ENCODE results near the gene SLC9A3.
"Not testable (repeated sequence)": the region's sequence is repeated elsewhere in the genome, so short reads cannot be mapped to it uniquely, and the experiment has no call there.

SLC9A3 gene

DNA sequence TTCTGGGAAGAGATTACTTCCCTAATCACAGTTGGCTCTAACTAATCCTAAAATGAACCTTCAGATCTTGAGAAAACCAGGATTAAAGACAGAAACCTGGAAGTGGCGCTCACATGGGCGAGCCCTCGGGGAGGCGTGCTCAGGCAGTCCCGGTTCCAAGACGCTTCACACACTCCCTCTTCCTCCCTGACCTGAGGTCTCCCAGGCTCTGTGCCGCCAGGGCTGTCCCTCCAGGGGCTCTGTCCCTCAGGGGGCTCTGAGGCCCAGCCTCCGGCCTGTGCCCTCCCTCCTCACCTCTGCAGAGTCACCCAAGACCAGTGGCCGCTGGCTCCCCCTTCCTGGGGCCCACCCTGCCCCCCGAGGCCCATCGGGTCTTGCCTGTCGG is 10.2 kb downstream of the SLC9A3 start:
- Mint-ChIP-seq H3K4me3 (no peak overlapping the region), H3K4me1 (no peaks in the 10 kb centered on the region), H3K27ac (ENCODE audit: low read depth) (no peak overlapping the region), H3K9me3 (peaks cover 9% of the 10 kb centered on the region), H3K36me3 (ENCODE audit: insufficient read depth) (peaks cover 2% of the 10 kb centered on the region), H3K27me3 (peaks cover 40% of the 10 kb centered on the region)
- no peak for ATAC-seq (replicated peaks; ENCODE audit: extremely low read depth, poor library complexity, severe bottlenecking)
- no peak for DNase-seq (ENCODE audit: low spot score in 2 of 2)

- ATAC-seq (replicated peaks; ENCODE audit: extremely low read depth, poor library complexity, severe bottlenecking) = no peak
- peaks cover 9% of the 10 kb centered on the region for H3K9me3 Mint-ChIP-seq
Measured at GRCh38 chr5:513216-514100, 10.8 kb downstream of the SLC9A3 start.

DNA sequence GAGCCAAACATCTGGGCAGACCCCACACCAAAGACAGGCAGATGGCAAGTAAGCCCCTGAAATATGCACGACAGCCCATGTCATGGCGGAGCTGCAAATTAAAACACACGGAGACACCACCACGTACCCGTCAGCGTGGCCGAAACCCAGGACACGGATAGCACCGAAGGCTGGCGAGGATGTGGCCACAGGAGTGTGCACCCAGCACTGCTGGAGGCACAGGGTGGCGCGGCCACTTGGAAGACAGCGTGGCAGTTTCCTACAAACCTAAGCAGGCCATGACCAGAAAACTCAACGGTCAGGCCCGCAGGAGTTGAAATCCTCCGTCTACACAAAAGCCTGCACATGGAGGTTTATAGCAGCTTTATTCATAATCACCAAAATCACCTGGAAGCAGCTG is 12.8 kb downstream of the SLC9A3 start:
- Mint-ChIP-seq H3K27me3 (peaks cover 23% of the 10 kb centered on the region), H3K4me3 (no peak overlapping the region), H3K27ac (ENCODE audit: low read depth) (no peak overlapping the region), H3K36me3 (ENCODE audit: insufficient read depth) (peaks cover 2% of the 10 kb centered on the region), H3K4me1 (no peaks in the 10 kb centered on the region), H3K9me3 (no peaks in the 10 kb centered on the region)
- DNase-seq (ENCODE audit: low spot score in 2 of 2) (no peak), ATAC-seq (replicated peaks; ENCODE audit: extremely low read depth, poor library complexity, severe bottlenecking) (no peak)

More at GRCh38 chr5:513216-514100, 10.8 kb downstream of the SLC9A3 start:
- Mint-ChIP-seq H3K4me1 (no peaks in the 10 kb centered on the region), H3K4me3 (no peak overlapping the region), H3K27ac (ENCODE audit: low read depth) (no peak overlapping the region), H3K27me3 (peaks cover 41% of the 10 kb centered on the region), H3K36me3 (ENCODE audit: insufficient read depth) (peaks cover 2% of the 10 kb centered on the region)
- DNase-seq (ENCODE audit: low spot score in 2 of 2) = no peak

DNA sequence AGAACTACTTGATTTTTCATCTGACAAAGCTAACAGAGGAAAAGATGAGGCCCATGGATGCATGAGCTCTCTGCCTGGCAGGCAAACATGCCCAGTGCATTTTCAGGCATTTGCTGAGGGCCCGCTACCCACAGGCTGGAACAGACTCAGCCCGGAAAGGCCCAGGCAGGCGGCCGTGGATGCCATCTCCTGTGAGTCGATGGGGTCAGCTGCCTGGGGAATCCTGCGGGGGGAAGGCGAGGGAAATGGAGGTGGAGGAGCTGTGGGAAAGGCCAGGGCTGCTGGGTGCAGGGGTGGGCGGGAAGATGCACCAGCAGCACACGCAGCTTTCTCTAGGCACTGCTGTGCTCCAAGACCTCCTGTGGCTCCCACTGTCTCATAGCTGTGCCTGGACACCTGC is 13.7 kb downstream of the SLC9A3 start:
- Mint-ChIP-seq H3K4me3 (no peak overlapping the region), H3K9me3 (no peaks in the 10 kb centered on the region), H3K27ac (ENCODE audit: low read depth) (no peak overlapping the region), H3K36me3 (ENCODE audit: insufficient read depth) (peaks cover 2% of the 10 kb centered on the region), H3K27me3 (peaks cover 14% of the 10 kb centered on the region), H3K4me1 (no peaks in the 10 kb centered on the region)
- ATAC-seq (replicated peaks; ENCODE audit: extremely low read depth, poor library complexity, severe bottlenecking) (no peak), DNase-seq (ENCODE audit: low spot score in 2 of 2) (no peak)

DNA sequence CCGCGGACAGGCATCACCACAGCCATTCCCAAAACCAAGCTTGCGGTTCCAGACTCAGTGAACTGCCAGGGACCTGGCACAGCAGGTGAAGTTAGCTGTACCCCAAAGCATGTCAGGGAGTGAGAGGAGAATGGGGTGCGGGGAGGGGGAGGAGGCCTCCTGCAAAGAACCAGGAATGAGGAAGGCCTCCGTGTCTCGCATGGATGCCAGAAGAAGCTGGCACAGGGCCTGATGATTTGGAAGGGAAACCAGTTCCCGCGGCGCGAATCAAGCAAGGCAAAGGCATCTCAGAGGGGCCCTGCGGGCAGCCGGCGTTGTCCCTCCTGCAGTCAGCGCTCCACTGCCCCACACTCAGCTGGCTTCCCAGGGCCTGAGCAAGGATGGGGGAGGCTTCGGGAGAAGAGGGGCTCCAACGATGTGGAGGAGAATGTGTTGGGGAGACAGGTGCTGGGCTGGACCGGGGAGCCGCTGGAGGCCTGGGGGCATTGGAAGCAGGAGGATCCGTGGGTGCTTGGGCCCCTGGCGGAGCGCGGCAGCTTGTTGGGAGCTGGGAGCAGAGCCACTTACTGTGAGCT is 14.6 kb downstream of the SLC9A3 start:
- Mint-ChIP-seq H3K27me3 (peaks cover 9% of the 10 kb centered on the region), H3K36me3 (ENCODE audit: insufficient read depth) (peaks cover 2% of the 10 kb centered on the region), H3K9me3 (no peaks in the 10 kb centered on the region), H3K27ac (ENCODE audit: low read depth) (no peak overlapping the region), H3K4me3 (no peak overlapping the region), H3K4me1 (no peaks in the 10 kb centered on the region)
- ATAC-seq (replicated peaks; ENCODE audit: extremely low read depth, poor library complexity, severe bottlenecking) (no peak), DNase-seq (ENCODE audit: low spot score in 2 of 2) (no peak)

DNA sequence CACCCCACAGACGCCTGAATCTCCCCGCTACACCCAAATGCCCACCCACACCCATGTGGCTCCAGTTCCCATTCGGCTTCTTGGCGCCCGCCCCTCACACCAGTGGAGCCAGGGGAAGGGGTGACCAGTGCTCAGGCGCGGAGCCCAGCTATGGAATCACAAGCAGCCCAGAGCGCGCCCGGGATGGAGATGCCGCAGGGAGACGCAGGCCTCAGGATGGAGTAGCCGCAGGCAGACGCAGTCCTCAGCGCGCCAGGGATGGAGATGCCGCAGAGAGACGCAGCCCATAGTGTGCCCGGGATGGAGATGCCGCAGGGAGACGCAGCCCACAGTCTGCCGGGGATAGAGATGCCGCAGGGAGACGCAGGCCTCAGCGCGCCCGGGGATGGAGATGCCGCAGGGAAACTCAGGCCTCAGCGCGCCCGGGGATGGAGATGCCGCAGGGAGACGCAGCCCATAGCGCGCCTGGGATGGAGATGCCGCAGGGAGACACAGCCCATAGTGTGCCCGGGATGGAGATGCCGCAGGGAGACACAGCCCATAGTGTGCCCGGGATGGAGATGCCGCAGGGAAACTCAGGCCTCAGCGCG is 16.2 kb downstream of the SLC9A3 start:
- not testable (repeated sequence) for H3K27ac Mint-ChIP-seq (ENCODE audit: low read depth); H3K4me3 Mint-ChIP-seq; H3K36me3 Mint-ChIP-seq (ENCODE audit: insufficient read depth); H3K4me1 Mint-ChIP-seq; DNase-seq (ENCODE audit: low spot score in 2 of 2); H3K9me3 Mint-ChIP-seq; ATAC-seq (replicated peaks; ENCODE audit: extremely low read depth, poor library complexity, severe bottlenecking)
- H3K27me3 Mint-ChIP-seq = peaks cover 19% of the 10 kb centered on the region

GRCh38 chr5:505951-506525 is 18.2 kb downstream of the SLC9A3 start:
- ATAC-seq (replicated peaks; ENCODE audit: extremely low read depth, poor library complexity, severe bottlenecking) = no peak
- Mint-ChIP-seq H3K9me3 (no peaks in the 10 kb centered on the region), H3K27ac (ENCODE audit: low read depth) (no peak overlapping the region), H3K4me1 (no peaks in the 10 kb centered on the region), H3K27me3 (peaks cover 19% of the 10 kb centered on the region), H3K36me3 (ENCODE audit: insufficient read depth) (no peaks in the 10 kb centered on the region), H3K4me3 (no peak overlapping the region)
- no peak for DNase-seq (ENCODE audit: low spot score in 2 of 2)

- no peaks in the 10 kb centered on the region for H3K9me3 Mint-ChIP-seq
- H3K27ac Mint-ChIP-seq (ENCODE audit: low read depth) = no peak overlapping the region
- H3K4me1 Mint-ChIP-seq = no peaks in the 10 kb centered on the region
- H3K4me3 Mint-ChIP-seq = no peak overlapping the region
- no peaks in the 10 kb centered on the region for H3K36me3 Mint-ChIP-seq (ENCODE audit: insufficient read depth)
- DNase-seq (ENCODE audit: low spot score in 2 of 2) (no peak), ATAC-seq (replicated peaks; ENCODE audit: extremely low read depth, poor library complexity, severe bottlenecking) (no peak)
- peaks cover 21% of the 10 kb centered on the region for H3K27me3 Mint-ChIP-seq
Measured at GRCh38 chr5:504326-505154, 19.7 kb downstream of the SLC9A3 start.

DNA sequence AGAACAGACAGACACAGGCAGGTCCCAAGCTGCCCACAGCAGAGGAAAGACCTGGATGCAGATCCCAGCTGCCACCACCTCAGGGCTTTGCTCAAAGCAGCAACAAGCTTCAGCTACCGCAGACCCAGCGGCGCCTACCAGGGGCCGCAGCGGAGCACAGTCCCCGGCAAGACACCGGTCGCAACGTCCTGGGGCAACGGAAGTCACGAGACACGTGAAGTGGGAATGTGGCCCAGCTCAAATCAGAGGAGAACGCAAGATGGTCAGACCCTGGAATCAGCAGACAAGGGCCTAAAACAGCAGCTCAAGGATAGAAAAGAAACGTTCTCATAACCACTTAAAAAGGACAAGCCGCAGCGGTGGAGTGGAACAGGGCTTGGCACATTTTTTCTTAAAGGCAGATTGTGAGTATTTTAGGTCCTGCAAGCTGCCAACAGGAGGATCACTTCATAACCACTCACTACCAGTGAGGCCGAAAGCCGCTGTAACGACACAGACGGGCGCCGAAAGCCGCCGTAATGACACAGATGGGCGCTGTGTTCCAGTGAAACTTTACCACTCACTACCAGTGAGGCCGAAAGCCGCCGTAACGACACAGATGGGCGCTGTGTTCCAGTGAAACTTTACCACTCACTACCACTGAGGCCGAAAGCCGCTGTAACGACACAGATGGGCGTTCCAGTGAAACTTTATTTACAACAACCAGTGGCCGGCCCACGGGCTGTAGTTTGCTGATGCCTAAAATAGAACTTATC is 21.7 kb downstream of the SLC9A3 start:
- ATAC-seq (replicated peaks; ENCODE audit: extremely low read depth, poor library complexity, severe bottlenecking) (no peak), DNase-seq (ENCODE audit: low spot score in 2 of 2) (no peak)
- Mint-ChIP-seq H3K9me3 (no peaks in the 10 kb centered on the region), H3K36me3 (ENCODE audit: insufficient read depth) (no peaks in the 10 kb centered on the region), H3K27me3 (peaks cover 30% of the 10 kb centered on the region), H3K27ac (ENCODE audit: low read depth) (no peak overlapping the region), H3K4me1 (no peaks in the 10 kb centered on the region), H3K4me3 (no peak overlapping the region)

- no peaks in the 10 kb centered on the region for H3K9me3 Mint-ChIP-seq
- no peaks in the 10 kb centered on the region for H3K4me1 Mint-ChIP-seq
- no peak for DNase-seq (ENCODE audit: low spot score in 2 of 2)
- no peak overlapping the region for H3K27ac Mint-ChIP-seq (ENCODE audit: low read depth)
- peaks cover 30% of the 10 kb centered on the region for H3K27me3 Mint-ChIP-seq
- no peak overlapping the region for H3K4me3 Mint-ChIP-seq
- ATAC-seq (replicated peaks; ENCODE audit: extremely low read depth, poor library complexity, severe bottlenecking) = no peak
- no peaks in the 10 kb centered on the region for H3K36me3 Mint-ChIP-seq (ENCODE audit: insufficient read depth)
Measured at GRCh38 chr5:501831-502184, 22.4 kb downstream of the SLC9A3 start.

DNA sequence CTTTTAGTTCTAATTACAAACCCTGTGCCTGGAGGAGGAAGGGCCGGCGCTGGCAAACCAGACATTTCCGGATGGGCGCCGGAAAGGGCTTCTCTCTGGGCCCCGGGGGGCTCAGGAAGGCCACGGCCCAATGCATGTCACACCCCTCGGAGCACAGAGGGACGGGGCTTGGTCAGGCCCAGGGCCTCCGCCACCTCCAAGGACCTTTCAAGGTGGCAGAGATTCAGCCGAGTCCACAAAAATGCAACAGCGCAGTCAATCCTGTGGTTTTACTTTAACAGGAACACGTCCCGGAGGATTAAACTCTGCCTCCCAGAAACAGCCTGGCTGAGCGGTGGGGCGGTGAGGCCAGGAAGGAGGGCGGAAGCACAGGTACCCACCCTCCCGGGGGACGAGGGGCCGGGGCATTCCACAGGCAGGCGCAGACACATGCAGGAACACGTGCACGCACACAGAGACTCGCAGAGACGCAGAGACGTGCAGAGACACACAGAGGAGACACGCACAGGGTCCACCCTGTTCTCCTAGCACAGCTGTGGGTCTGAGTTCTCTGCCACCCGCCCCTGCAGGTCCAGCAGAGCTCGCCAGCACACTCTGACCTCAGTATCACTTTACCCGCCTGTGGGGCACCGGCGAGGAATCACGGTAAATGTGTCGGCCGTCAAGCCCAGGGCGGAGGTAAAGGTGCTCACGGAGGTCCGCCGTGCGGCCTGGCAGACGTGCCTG is 23.0 kb downstream of the SLC9A3 start:
- DNase-seq (ENCODE audit: low spot score in 2 of 2) = no peak
- Mint-ChIP-seq H3K4me1 (no peaks in the 10 kb centered on the region), H3K27me3 (peaks cover 30% of the 10 kb centered on the region), H3K27ac (ENCODE audit: low read depth) (no peak overlapping the region), H3K36me3 (ENCODE audit: insufficient read depth) (no peaks in the 10 kb centered on the region), H3K4me3 (no peak overlapping the region), H3K9me3 (no peaks in the 10 kb centered on the region)
- no peak for ATAC-seq (replicated peaks; ENCODE audit: extremely low read depth, poor library complexity, severe bottlenecking)

All from central memory CD8-positive, alpha-beta T cell (primary cell).